OCI-LY7 (cell line): ENCODE data around the gene RRP7A. TPM values are rescaled to one million over a fixed set of nuclear protein-coding genes. Genes with fewer than 3 reads are reported as not detected.

Source experiments
- BruUV-seq: library from RNA; stranded (reverse); fragments of 400-500 nt; replicated peaks from 2 replicates; lab custom pipeline; 2021; lab: Mats Ljungman, UMichigan
- CTCF ChIA-PET: fragments of 300-600 bp; sonication (Branson Sonifier 250); formaldehyde crosslinking; loops from one replicate; lab custom pipeline; 2022; ENCODE audit warnings: antibody characterized with exemption; ENCODE audit not compliant: unreplicated experiment; lab: Charles Lee
- POLR2A ChIA-PET: fragments of 300-600 bp; sonication (Branson Sonifier 250); formaldehyde crosslinking; loops from one replicate; lab custom pipeline; 2022; ENCODE audit warnings: antibody characterized with exemption; lab: Charles Lee
- DNase-seq: peaks from one replicate; pipeline ENCODE4 v3.0.0-alpha.2; 2015; ENCODE audit warnings: low spot score
- H2AFZ ChIP-seq: fragments of 200-600 bp; sonication (generic), shearing (Covaris generic); 2 replicates; pipeline ENCODE4 v1.6.1; 2014; ENCODE audit warnings: mild to moderate bottlenecking, antibody characterized with exemption, low read length, moderate library complexity
- H3K27ac ChIP-seq: fragments of 200-600 bp; sonication (generic); 2 replicates; pipeline ENCODE4 v1.5.1; 2014; ENCODE audit warnings: mixed run types, low read depth, mild to moderate bottlenecking, moderate library complexity, low read length, inconsistent platforms; ENCODE audit not compliant: poor library complexity, severe bottlenecking
- H3K36me3 ChIP-seq: fragments of 200-600 bp; sonication (generic); 2 replicates; pipeline ENCODE4 v1.6.1; 2014; ENCODE audit warnings: mild to moderate bottlenecking, antibody characterized with exemption, low read length, moderate library complexity, mixed read lengths; ENCODE audit not compliant: insufficient read depth
- H3K4me1 ChIP-seq: fragments of 200-600 bp; sonication (generic); 2 replicates; pipeline ENCODE4 v1.5.1; 2014; ENCODE audit warnings: mild to moderate bottlenecking, low read length; ENCODE audit not compliant: insufficient read depth, poor library complexity, severe bottlenecking
- H3K4me2 ChIP-seq: fragments of 200-600 bp; sonication (generic); 2 replicates; pipeline ENCODE4 v1.6.1; 2014; ENCODE audit warnings: mild to moderate bottlenecking, low read length
- H3K4me3 ChIP-seq: fragments of 200-600 bp; sonication (generic); 2 replicates; pipeline ENCODE4 v1.5.1; 2014; ENCODE audit warnings: mild to moderate bottlenecking, low read depth, low read length; ENCODE audit not compliant: poor library complexity, severe bottlenecking
- H3K79me2 ChIP-seq: fragments of 200-600 bp; sonication (generic); 2 replicates; pipeline ENCODE4 v1.6.1; 2016; ENCODE audit warnings: low read depth, mild to moderate bottlenecking, low read length, moderate library complexity, mixed read lengths; ENCODE audit not compliant: insufficient read depth
- H3K9me2 ChIP-seq: fragments of 200-600 bp; sonication (generic); 2 replicates; pipeline ENCODE4 v1.6.1; 2016; ENCODE audit warnings: mild to moderate bottlenecking, low read length, mixed read lengths; ENCODE audit not compliant: insufficient read depth
- H3K9me3 ChIP-seq: fragments of 200-600 bp; sonication (generic); 2 replicates; pipeline ENCODE4 v1.6.1; 2014; ENCODE audit warnings: mild to moderate bottlenecking, mixed run types, low read length, mixed read lengths
- H4K20me1 ChIP-seq: fragments of 200-600 bp; sonication (generic); 2 replicates; pipeline ENCODE4 v1.6.1; 2014; ENCODE audit warnings: mild to moderate bottlenecking, antibody characterized with exemption, low read length, moderate library complexity, mixed read lengths; ENCODE audit not compliant: insufficient read depth
- EZH2phosphoT487 ChIP-seq: fragments of 200-600 bp; sonication (generic); IDR thresholded peaks from 2 replicates; pipeline ENCODE4 v1.6.1; 2018; ENCODE audit warnings: low read depth, borderline replicate concordance, mild to moderate bottlenecking, mixed run types, antibody characterized with exemption, low read length, moderate library complexity, mixed read lengths
- intact Hi-C: fragments of 100-400 bp; cut with micrococcal nuclease; formaldehyde crosslinking; loops from one replicate; pipeline ENCODE4 v1.10.0; 2022; ENCODE audit not compliant: unreplicated experiment
- total RNA-seq, 2 experiments: library from RNA; depleted of rRNA in 1 of 2; stranded (reverse); fragments of >200 nt in 1 of 2; shearing (Covaris generic) in 1 of 2; gene quantifications; 2 replicates each; pipeline ENCODE4 v1.2.3, GENCODE V29; 2014 to 2022
- TF ChIP-seq, protein P1 (sequence below): fragments of 200-600 bp; sonication (generic); conservative IDR thresholded peaks from 2 replicates; pipeline ENCODE4 v1.5.1; 2014; ENCODE audit warnings: mild to moderate bottlenecking, antibody characterized with exemption, low read length, moderate library complexity, mixed read lengths

The RRP7A gene
- total RNA-seq, 2 experiments from 2014 or later, result 125 to 172 TPM

DNA sequence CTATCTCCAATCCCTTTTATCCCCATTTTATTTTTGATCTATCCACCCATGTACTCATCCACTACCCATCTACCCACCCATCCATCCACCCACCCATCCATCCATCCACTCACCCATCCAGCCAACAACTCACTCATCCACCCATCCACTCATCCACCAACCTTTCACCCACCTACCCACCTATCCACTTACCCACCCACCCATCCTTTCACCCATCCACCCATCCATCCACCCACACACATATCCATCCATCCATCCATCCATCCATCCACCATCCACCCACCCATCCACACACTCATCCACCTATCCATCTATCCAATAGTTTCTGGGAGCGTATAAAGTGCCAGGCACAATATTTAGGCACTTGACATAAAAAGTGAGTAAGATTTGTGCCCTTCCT lies 48.2 kb downstream of the RRP7A start:
- no peaks in the 10 kb centered on the region for H3K9me2 ChIP-seq
- no peaks in the 10 kb centered on the region for H3K4me1 ChIP-seq
- H3K27ac ChIP-seq, result no peak overlapping the region
- no peaks in the 10 kb centered on the region for H4K20me1 ChIP-seq
- ChIA-PET POLR2A (no interaction called here), CTCF (no interaction called here)
- TF ChIP-seq, protein P1, sequence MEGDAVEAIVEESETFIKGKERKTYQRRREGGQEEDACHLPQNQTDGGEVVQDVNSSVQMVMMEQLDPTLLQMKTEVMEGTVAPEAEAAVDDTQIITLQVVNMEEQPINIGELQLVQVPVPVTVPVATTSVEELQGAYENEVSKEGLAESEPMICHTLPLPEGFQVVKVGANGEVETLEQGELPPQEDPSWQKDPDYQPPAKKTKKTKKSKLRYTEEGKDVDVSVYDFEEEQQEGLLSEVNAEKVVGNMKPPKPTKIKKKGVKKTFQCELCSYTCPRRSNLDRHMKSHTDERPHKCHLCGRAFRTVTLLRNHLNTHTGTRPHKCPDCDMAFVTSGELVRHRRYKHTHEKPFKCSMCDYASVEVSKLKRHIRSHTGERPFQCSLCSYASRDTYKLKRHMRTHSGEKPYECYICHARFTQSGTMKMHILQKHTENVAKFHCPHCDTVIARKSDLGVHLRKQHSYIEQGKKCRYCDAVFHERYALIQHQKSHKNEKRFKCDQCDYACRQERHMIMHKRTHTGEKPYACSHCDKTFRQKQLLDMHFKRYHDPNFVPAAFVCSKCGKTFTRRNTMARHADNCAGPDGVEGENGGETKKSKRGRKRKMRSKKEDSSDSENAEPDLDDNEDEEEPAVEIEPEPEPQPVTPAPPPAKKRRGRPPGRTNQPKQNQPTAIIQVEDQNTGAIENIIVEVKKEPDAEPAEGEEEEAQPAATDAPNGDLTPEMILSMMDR, result no peak
- no peak for TF ChIP-seq EZH2phosphoT487
- H3K4me3 ChIP-seq, result no peak overlapping the region
- no TSS peak for BruUV-seq
- H3K4me2 ChIP-seq, result no peak overlapping the region
- no peak overlapping the region for H2AFZ ChIP-seq
- intact Hi-C loops, result no loop called here
- H3K79me2 ChIP-seq, result no peaks in the 10 kb centered on the region
- H3K36me3 ChIP-seq, result no peaks in the 10 kb centered on the region
- DNase-seq, result no peak
- H3K9me3 ChIP-seq, result no peaks in the 10 kb centered on the region

- H3K36me3 ChIP-seq, result no peaks in the 10 kb centered on the region
- ChIA-PET CTCF (no interaction called here), POLR2A (interaction anchor here (0.5 kb wide), 1 partner anchor 236 kb away, joined by 4 read pairs; no protein-coding TSS in a partner anchor)
- BruUV-seq, result no TSS peak
- H3K9me3 ChIP-seq, result no peaks in the 10 kb centered on the region
- H3K4me2 ChIP-seq, result no peak overlapping the region
- H3K4me1 ChIP-seq, result no peaks in the 10 kb centered on the region
- H3K27ac ChIP-seq, result no peak overlapping the region
- no peaks in the 10 kb centered on the region for H3K9me2 ChIP-seq
- intact Hi-C loops, result no loop called here
- H3K4me3 ChIP-seq, result no peak overlapping the region
- H2AFZ ChIP-seq, result no peak overlapping the region
- no peak for TF ChIP-seq EZH2phosphoT487
- TF ChIP-seq, protein P1, result no peak
- DNase-seq, result no peak
- H4K20me1 ChIP-seq, result no peaks in the 10 kb centered on the region
- H3K79me2 ChIP-seq, result no peaks in the 10 kb centered on the region
Observed at GRCh38 chr22:42470366-42471082, 49.1 kb downstream of the RRP7A start.

GRCh38 chr22:42468841-42469240 lies 50.8 kb downstream of the RRP7A start:
- POLR2A ChIA-PET, result no interaction called here
- no TSS peak for BruUV-seq
- CTCF ChIA-PET, result no interaction called here

More at GRCh38 chr22:42468841-42469240, 50.8 kb downstream of the RRP7A start:
- Histone ChIP-seq H3K4me2 (no peak overlapping the region), H3K36me3 (no peaks in the 10 kb centered on the region), H3K4me3 (no peak overlapping the region), H3K27ac (no peak overlapping the region), H3K4me1 (no peaks in the 10 kb centered on the region), H2AFZ (no peak overlapping the region), H3K9me3 (no peaks in the 10 kb centered on the region), H3K9me2 (no peaks in the 10 kb centered on the region), H4K20me1 (no peaks in the 10 kb centered on the region), H3K79me2 (no peaks in the 10 kb centered on the region)
- DNase-seq, result no peak
- intact Hi-C loops, result no loop called here
- no peak for TF ChIP-seq EZH2phosphoT487
- TF ChIP-seq, protein P1, result no peak
